GM21526 (cell line): Measurements from ENCODE around the gene LYG2.
"Not testable (repeated sequence)": the region's sequence is repeated elsewhere in the genome, so short reads cannot be mapped to it uniquely, and the experiment has no call there.

ENCODE experiments used
- ATAC-seq: cut with Tn5 transposase; IDR thresholded peaks from one replicate; pipeline ENCODE4 v1.9.1; 2021; ENCODE audit warnings: moderate library complexity; ENCODE audit not compliant: unreplicated experiment, low FRiP score

The LYG2 gene

GRCh38 chr2:99255491-99256318 is at the start of gene LYG2:
Gene LYG2, minus strand, starts transcription at chr2:99255666. Its CDS starts 1,406 bp downstream, at chr2:99254260.
- ATAC-seq, result no peak

GRCh38 chr2:99301097-99301496 is 45.6 kb upstream of the LYG2 start, which contains the start of gene LYG1:
Gene LYG1, minus strand, starts transcription at chr2:99301197. Its CDS starts 5,527 bp downstream, at chr2:99295670.
- not testable (repeated sequence) for ATAC-seq

- ATAC-seq, result no peak
Observed at GRCh38 chr2:99299580-99299979, 44.1 kb upstream of the LYG2 start.

GRCh38 chr2:99297994-99298393 is 42.5 kb upstream of the LYG2 start:
- ATAC-seq, result no peak

- no peak for ATAC-seq
Observed at GRCh38 chr2:99285526-99285925, 30.1 kb upstream of the LYG2 start.

GRCh38 chr2:99279969-99280695 is 24.7 kb upstream of the LYG2 start:
- no peak for ATAC-seq

- no peak for ATAC-seq
Observed at GRCh38 chr2:99278793-99279291, 23.4 kb upstream of the LYG2 start.

- not testable (repeated sequence) for ATAC-seq
Observed at GRCh38 chr2:99278195-99278765, 22.8 kb upstream of the LYG2 start.

- ATAC-seq, result no peak
Observed at GRCh38 chr2:99275882-99276281, 20.4 kb upstream of the LYG2 start.

- ATAC-seq, result no peak
Observed at GRCh38 chr2:99261242-99261641, 5.8 kb upstream of the LYG2 start.

- no peak for ATAC-seq
Observed at GRCh38 chr2:99260184-99260583, 4.7 kb upstream of the LYG2 start.

- no peak for ATAC-seq
Observed at GRCh38 chr2:99259465-99259864, 4.0 kb upstream of the LYG2 start.

- ATAC-seq, result no peak
Observed at GRCh38 chr2:99256677-99257076, 1.2 kb upstream of the LYG2 start.

- no peak for ATAC-seq
Observed at GRCh38 chr2:99249951-99250350, 5.5 kb downstream of the LYG2 start.

GRCh38 chr2:99242151-99242550 is 13.3 kb downstream of the LYG2 start:
- no peak for ATAC-seq

- no peak for ATAC-seq
Observed at GRCh38 chr2:99240431-99240830, 15.0 kb downstream of the LYG2 start.

GRCh38 chr2:99238599-99238998 is 16.9 kb downstream of the LYG2 start:
- no peak for ATAC-seq

GRCh38 chr2:99233177-99233576 is 22.3 kb downstream of the LYG2 start:
- ATAC-seq, result not testable (repeated sequence)

GRCh38 chr2:99217929-99218501 is 37.5 kb downstream of the LYG2 start:
- ATAC-seq, result no peak

- no peak for ATAC-seq
Observed at GRCh38 chr2:99216096-99216495, 39.4 kb downstream of the LYG2 start.

GRCh38 chr2:99205491-99205890 is 50.0 kb downstream of the LYG2 start:
- ATAC-seq, result no peak
